HepG2 (cell line): ENCODE results near the gene NABP2. TPM values are rescaled to one million over a fixed set of nuclear protein-coding genes. Genes with fewer than 3 reads are reported as not detected.

Source experiments
- GATA4 ChIP-seq: sonication (generic); IDR thresholded peaks from 2 replicates; pipeline ENCODE4 v1.6.1; 2016; ENCODE audit warnings: antibody characterized with exemption, low read depth, borderline replicate concordance
- GRHL1 ChIP-seq: sonication (generic); formaldehyde crosslinking; conservative IDR thresholded peaks from 2 replicates; pipeline ENCODE4 v1.8.0; 2022; ENCODE audit warnings: missing genetic modification reagents
- JARID2 ChIP-seq: sonication (generic); formaldehyde crosslinking; IDR thresholded peaks from 2 replicates; pipeline ENCODE4 v1.8.1; 2023; ENCODE audit warnings: missing genetic modification reagents, inconsistent platforms; ENCODE audit not compliant: insufficient replicate concordance
- NCOA1 ChIP-seq: sonication (generic); formaldehyde crosslinking; IDR thresholded peaks from 2 replicates; pipeline ENCODE4 v1.9.0; 2021; ENCODE audit warnings: missing genetic modification reagents
- PHF21A ChIP-seq: sonication (generic); formaldehyde crosslinking; IDR thresholded peaks from 2 replicates; pipeline ENCODE4 v1.5.0; 2020; ENCODE audit warnings: mild to moderate bottlenecking, missing genetic modification reagents
- RNF219 ChIP-seq: sonication (generic); formaldehyde crosslinking; IDR thresholded peaks from 2 replicates; pipeline ENCODE4 v1.5.0; 2020; ENCODE audit warnings: mild to moderate bottlenecking, missing genetic modification reagents
- SNAPC2 ChIP-seq: sonication (generic); formaldehyde crosslinking; IDR thresholded peaks from 2 replicates; pipeline ENCODE4 v1.8.1; 2022; ENCODE audit warnings: mild to moderate bottlenecking, missing genetic modification reagents
- STAT6 ChIP-seq: sonication (generic); formaldehyde crosslinking; IDR thresholded peaks from 2 replicates; pipeline ENCODE4 v1.4.0; 2020; ENCODE audit warnings: missing genetic modification reagents, mild to moderate bottlenecking, borderline replicate concordance
- TRIM24 ChIP-seq: sonication (generic); formaldehyde crosslinking; IDR thresholded peaks from 2 replicates; pipeline ENCODE4 v1.8.0; 2022; ENCODE audit warnings: mild to moderate bottlenecking, missing genetic modification reagents
- ZFP90 ChIP-seq: sonication (generic); formaldehyde crosslinking; IDR thresholded peaks from 2 replicates; pipeline ENCODE4 v1.8.0; 2022; ENCODE audit warnings: missing genetic modification reagents, mild to moderate bottlenecking, inconsistent platforms, borderline replicate concordance
- ZNF33A ChIP-seq: sonication (generic); formaldehyde crosslinking; IDR thresholded peaks from 2 replicates; pipeline ENCODE4 v1.5.1; 2020; ENCODE audit warnings: missing genetic modification reagents, mild to moderate bottlenecking, moderate library complexity, borderline replicate concordance
- polyA plus RNA-seq, 8 experiments: library from polyadenylated mRNA; depleted of rRNA in 3 of 8; stranded (reverse) in 7 of 8; unstranded in 1 of 8; fragments of >200 nt; fragmentation: Illumina TruSeq in 4 of 8; extraction: Trizol in 4 of 8; gene quantifications; 2 replicates each; pipeline versions ENCODE4 v1.2.1 to v1.2.3, GENCODE V29; 2011 to 2016; ENCODE audit warnings: low read depth in 4 of 8, missing spikeins in 1 of 8, mixed read lengths in 1 of 8; ENCODE audit not compliant: insufficient read depth in 1 of 8
- total RNA-seq, 5 experiments: library from RNA; depleted of rRNA; stranded (reverse); fragments of >200 nt; fragmentation: Illumina TruSeq; extraction: Trizol; gene quantifications; 2 replicates each; pipeline ENCODE4 v1.2.3, GENCODE V29; 2016; ENCODE audit warnings: low read depth in 1 of 5
- TF ChIP-seq, protein P1 (sequence below): sonication (generic); formaldehyde crosslinking; conservative IDR thresholded peaks from 2 replicates; pipeline ENCODE4 v1.4.0; 2020; ENCODE audit warnings: mild to moderate bottlenecking, missing genetic modification reagents, moderate library complexity
- TF ChIP-seq, protein P2 (sequence below): sonication (generic); formaldehyde crosslinking; IDR thresholded peaks from 2 replicates; pipeline ENCODE4 v1.5.0; 2020; ENCODE audit warnings: mild to moderate bottlenecking, missing genetic modification reagents, moderate library complexity
- TF ChIP-seq, protein P3 (sequence below), 2 experiments: fragments of 450-650 bp in 1 of 2; sonication (generic) in 1 of 2; formaldehyde crosslinking; IDR thresholded peaks; 2 replicates each; pipeline versions ENCODE4 v1.5.0 to v1.8.0; 2020 to 2022; ENCODE audit warnings: mild to moderate bottlenecking in 1 of 2, missing genetic modification reagents in 1 of 2

Gene NABP2
- total and polyA plus RNA-seq, 2 of the 13 experiments (the other 11 are each of a cell fraction or from before 2014, with no cell fraction given), result 33.2 to 35.5 TPM

GRCh38 chr12:56224102-56224701 is at the start of gene NABP2 (continued):
- no peak for TF ChIP-seq STAT6
- TF ChIP-seq ZFP90 (CRISPR knock-in tag), result no peak
- 0 out of 2 replicates have a peak, but pooled peaks have one; percentile 72 for TF ChIP-seq ZNF33A (CRISPR knock-in tag)
- no peak for TF ChIP-seq GATA4
- no peak for TF ChIP-seq RNF219 (CRISPR knock-in tag)
- TF ChIP-seq, protein P1, sequence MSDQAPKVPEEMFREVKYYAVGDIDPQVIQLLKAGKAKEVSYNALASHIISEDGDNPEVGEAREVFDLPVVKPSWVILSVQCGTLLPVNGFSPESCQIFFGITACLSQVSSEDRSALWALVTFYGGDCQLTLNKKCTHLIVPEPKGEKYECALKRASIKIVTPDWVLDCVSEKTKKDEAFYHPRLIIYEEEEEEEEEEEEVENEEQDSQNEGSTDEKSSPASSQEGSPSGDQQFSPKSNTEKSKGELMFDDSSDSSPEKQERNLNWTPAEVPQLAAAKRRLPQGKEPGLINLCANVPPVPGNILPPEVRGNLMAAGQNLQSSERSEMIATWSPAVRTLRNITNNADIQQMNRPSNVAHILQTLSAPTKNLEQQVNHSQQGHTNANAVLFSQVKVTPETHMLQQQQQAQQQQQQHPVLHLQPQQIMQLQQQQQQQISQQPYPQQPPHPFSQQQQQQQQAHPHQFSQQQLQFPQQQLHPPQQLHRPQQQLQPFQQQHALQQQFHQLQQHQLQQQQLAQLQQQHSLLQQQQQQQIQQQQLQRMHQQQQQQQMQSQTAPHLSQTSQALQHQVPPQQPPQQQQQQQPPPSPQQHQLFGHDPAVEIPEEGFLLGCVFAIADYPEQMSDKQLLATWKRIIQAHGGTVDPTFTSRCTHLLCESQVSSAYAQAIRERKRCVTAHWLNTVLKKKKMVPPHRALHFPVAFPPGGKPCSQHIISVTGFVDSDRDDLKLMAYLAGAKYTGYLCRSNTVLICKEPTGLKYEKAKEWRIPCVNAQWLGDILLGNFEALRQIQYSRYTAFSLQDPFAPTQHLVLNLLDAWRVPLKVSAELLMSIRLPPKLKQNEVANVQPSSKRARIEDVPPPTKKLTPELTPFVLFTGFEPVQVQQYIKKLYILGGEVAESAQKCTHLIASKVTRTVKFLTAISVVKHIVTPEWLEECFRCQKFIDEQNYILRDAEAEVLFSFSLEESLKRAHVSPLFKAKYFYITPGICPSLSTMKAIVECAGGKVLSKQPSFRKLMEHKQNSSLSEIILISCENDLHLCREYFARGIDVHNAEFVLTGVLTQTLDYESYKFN (CRISPR knock-in tag), result no peak
- peak; percentile 89 for TF ChIP-seq PHF21A (CRISPR knock-in tag)
- no peak for TF ChIP-seq SNAPC2 (CRISPR knock-in tag)
- TF ChIP-seq JARID2 (CRISPR knock-in tag), result no peak
- TF ChIP-seq, protein P2, sequence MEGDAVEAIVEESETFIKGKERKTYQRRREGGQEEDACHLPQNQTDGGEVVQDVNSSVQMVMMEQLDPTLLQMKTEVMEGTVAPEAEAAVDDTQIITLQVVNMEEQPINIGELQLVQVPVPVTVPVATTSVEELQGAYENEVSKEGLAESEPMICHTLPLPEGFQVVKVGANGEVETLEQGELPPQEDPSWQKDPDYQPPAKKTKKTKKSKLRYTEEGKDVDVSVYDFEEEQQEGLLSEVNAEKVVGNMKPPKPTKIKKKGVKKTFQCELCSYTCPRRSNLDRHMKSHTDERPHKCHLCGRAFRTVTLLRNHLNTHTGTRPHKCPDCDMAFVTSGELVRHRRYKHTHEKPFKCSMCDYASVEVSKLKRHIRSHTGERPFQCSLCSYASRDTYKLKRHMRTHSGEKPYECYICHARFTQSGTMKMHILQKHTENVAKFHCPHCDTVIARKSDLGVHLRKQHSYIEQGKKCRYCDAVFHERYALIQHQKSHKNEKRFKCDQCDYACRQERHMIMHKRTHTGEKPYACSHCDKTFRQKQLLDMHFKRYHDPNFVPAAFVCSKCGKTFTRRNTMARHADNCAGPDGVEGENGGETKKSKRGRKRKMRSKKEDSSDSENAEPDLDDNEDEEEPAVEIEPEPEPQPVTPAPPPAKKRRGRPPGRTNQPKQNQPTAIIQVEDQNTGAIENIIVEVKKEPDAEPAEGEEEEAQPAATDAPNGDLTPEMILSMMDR (CRISPR knock-in tag), result peak; percentile 93
- TF ChIP-seq NCOA1 (CRISPR knock-in tag), result 0 out of 2 replicates have a peak, but pooled peaks have one; percentile 32
- TF ChIP-seq TRIM24, result no peak
- no peak for TF ChIP-seq GRHL1 (CRISPR knock-in tag)
- TF ChIP-seq, protein P3, sequence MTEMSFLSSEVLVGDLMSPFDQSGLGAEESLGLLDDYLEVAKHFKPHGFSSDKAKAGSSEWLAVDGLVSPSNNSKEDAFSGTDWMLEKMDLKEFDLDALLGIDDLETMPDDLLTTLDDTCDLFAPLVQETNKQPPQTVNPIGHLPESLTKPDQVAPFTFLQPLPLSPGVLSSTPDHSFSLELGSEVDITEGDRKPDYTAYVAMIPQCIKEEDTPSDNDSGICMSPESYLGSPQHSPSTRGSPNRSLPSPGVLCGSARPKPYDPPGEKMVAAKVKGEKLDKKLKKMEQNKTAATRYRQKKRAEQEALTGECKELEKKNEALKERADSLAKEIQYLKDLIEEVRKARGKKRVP (CRISPR knock-in tag; IDR thresholded peaks at IDR 0.05), result no peak; a peak in 1 of 4 replicates
